ENCODE results near the gene NAA80. TPM values are rescaled to one million over a fixed set of nuclear protein-coding genes. Genes with fewer than 3 reads are reported as not detected.

NAA80 gene
- total and polyA plus RNA-seq, 10 of the 15 experiments (the other 5 are each of a cell fraction or from before 2014, with no cell fraction given), result 0.48 to 12.7 (median 6.7) TPM

DNA sequence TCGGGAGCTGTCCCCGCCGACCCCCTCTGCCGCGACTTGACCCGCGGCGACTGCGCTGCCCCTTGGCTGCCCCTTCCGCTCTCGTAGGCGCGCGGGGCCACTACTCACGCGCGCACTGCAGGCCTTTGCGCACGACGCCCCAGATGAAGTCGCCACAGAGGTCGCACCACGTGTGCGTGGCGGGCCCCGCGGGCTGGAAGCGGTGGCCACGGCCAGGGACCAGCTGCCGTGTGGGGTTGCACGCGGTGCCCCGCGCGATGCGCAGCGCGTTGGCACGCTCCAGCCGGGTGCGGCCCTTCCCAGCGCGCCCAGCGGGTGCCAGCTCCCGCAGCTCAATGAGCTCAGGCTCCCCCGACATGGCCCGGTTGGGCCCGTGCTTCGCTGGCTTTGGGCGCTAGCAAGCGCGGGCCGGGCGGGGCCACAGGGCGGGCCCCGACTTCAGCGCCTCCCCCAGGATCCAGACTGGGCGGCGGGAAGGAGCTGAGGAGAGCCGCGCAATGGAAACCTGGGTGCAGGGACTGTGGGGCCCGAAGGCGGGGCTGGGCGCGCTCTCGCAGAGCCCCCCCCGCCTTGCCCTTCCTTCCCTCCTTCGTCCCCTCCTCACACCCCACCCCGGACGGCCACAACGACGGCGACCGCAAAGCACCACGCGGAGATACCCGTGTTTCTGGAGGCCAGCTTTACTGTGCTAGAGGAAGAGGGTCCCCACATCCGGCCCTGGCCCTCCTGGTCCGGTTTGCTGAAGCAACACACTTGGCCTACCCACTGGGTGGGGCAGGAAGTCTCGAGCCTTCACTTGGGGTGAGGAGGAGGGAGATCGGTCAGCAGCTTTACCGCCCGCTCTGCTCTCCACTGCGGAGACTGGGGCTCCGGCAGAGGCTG lies 41.5 kb upstream of the NAA80 start, which contains the start of gene RASSF1 (continued):
- TF ChIP-seq, protein P1, sequence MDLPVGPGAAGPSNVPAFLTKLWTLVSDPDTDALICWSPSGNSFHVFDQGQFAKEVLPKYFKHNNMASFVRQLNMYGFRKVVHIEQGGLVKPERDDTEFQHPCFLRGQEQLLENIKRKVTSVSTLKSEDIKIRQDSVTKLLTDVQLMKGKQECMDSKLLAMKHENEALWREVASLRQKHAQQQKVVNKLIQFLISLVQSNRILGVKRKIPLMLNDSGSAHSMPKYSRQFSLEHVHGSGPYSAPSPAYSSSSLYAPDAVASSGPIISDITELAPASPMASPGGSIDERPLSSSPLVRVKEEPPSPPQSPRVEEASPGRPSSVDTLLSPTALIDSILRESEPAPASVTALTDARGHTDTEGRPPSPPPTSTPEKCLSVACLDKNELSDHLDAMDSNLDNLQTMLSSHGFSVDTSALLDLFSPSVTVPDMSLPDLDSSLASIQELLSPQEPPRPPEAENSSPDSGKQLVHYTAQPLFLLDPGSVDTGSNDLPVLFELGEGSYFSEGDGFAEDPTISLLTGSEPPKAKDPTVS (IDR thresholded peaks at IDR 0.05; ENCODE audit: low read depth, low read length), result no peak
- no peak for TF ChIP-seq ZNF24 (IDR thresholded peaks at IDR 0.05)
- 0 out of 2 replicates have a peak, but pooled peaks have one; percentile 51 for TF ChIP-seq HDGF (IDR thresholded peaks at IDR 0.05)
- TF ChIP-seq IKZF2 (IDR thresholded peaks at IDR 0.05), result peak in 1 of 2 experiments; percentile 24; a peak in 1 of 4 replicates
- peak; percentile 90 for TF ChIP-seq DPF2 (IDR thresholded peaks at IDR 0.05)
- peak; percentile 35; the same call in 1 of the 2 replicates for TF ChIP-seq TCF3 (IDR thresholded peaks at IDR 0.05; ENCODE audit: borderline replicate concordance, insufficient read depth, low read depth, low read length)
- TF ChIP-seq, protein P2, sequence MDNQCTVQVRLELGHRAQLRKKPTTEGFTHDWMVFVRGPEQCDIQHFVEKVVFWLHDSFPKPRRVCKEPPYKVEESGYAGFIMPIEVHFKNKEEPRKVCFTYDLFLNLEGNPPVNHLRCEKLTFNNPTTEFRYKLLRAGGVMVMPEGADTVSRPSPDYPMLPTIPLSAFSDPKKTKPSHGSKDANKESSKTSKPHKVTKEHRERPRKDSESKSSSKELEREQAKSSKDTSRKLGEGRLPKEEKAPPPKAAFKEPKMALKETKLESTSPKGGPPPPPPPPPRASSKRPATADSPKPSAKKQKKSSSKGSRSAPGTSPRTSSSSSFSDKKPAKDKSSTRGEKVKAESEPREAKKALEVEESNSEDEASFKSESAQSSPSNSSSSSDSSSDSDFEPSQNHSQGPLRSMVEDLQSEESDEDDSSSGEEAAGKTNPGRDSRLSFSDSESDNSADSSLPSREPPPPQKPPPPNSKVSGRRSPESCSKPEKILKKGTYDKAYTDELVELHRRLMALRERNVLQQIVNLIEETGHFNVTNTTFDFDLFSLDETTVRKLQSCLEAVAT (IDR thresholded peaks at IDR 0.05), result peak; percentile 99
- TF ChIP-seq CEBPB (IDR thresholded peaks at IDR 0.05; ENCODE audit: borderline replicate concordance in 1 of 2, low read depth in 2 of 2, low read length in 2 of 2), result no peak
- TF ChIP-seq PAX5 (IDR thresholded peaks at IDR 0.05; ENCODE audit: borderline replicate concordance, low read depth, low read length), result peak; percentile 25; the same call in 1 of the 2 replicates
- TF ChIP-seq TBL1XR1 (IDR thresholded peaks at IDR 0.05; ENCODE audit: low read depth, low read length), result no peak
- TF ChIP-seq BACH1 (IDR thresholded peaks at IDR 0.05; ENCODE audit: borderline replicate concordance), result 0 out of 2 replicates have a peak, but pooled peaks have one; percentile 54
- TF ChIP-seq, protein P3, sequence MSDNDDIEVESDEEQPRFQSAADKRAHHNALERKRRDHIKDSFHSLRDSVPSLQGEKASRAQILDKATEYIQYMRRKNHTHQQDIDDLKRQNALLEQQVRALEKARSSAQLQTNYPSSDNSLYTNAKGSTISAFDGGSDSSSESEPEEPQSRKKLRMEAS (IDR thresholded peaks at IDR 0.05; ENCODE audit: low read depth, low read length), result peak; percentile 65
- TF ChIP-seq RB1 (IDR thresholded peaks at IDR 0.05; ENCODE audit: borderline replicate concordance), result peak; percentile 21; the same call in 1 of the 2 replicates
- no peak for TF ChIP-seq ASH2L (IDR thresholded peaks at IDR 0.05; ENCODE audit: borderline replicate concordance, low read depth)
- no peak for TF ChIP-seq STAT3 (IDR thresholded peaks at IDR 0.05; ENCODE audit: low read depth, low read length)
- TF ChIP-seq KLF5 (IDR thresholded peaks at IDR 0.05; ENCODE audit: partially characterized antibody), result peak; percentile 28
- 0 out of 2 replicates have a peak, but pooled peaks have one; percentile 6 for TF ChIP-seq CREM (IDR thresholded peaks at IDR 0.05; ENCODE audit: low read depth)
- TF ChIP-seq, protein P4, sequence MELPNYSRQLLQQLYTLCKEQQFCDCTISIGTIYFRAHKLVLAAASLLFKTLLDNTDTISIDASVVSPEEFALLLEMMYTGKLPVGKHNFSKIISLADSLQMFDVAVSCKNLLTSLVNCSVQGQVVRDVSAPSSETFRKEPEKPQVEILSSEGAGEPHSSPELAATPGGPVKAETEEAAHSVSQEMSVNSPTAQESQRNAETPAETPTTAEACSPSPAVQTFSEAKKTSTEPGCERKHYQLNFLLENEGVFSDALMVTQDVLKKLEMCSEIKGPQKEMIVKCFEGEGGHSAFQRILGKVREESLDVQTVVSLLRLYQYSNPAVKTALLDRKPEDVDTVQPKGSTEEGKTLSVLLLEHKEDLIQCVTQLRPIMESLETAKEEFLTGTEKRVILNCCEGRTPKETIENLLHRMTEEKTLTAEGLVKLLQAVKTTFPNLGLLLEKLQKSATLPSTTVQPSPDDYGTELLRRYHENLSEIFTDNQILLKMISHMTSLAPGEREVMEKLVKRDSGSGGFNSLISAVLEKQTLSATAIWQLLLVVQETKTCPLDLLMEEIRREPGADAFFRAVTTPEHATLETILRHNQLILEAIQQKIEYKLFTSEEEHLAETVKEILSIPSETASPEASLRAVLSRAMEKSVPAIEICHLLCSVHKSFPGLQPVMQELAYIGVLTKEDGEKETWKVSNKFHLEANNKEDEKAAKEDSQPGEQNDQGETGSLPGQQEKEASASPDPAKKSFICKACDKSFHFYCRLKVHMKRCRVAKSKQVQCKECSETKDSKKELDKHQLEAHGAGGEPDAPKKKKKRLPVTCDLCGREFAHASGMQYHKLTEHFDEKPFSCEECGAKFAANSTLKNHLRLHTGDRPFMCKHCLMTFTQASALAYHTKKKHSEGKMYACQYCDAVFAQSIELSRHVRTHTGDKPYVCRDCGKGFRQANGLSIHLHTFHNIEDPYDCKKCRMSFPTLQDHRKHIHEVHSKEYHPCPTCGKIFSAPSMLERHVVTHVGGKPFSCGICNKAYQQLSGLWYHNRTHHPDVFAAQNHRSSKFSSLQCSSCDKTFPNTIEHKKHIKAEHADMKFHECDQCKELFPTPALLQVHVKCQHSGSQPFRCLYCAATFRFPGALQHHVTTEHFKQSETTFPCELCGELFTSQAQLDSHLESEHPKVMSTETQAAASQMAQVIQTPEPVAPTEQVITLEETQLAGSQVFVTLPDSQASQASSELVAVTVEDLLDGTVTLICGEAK (IDR thresholded peaks at IDR 0.05; ENCODE audit: borderline replicate concordance), result peak; percentile 52; the same call in 1 of the 2 replicates
- TF ChIP-seq, protein P5, sequence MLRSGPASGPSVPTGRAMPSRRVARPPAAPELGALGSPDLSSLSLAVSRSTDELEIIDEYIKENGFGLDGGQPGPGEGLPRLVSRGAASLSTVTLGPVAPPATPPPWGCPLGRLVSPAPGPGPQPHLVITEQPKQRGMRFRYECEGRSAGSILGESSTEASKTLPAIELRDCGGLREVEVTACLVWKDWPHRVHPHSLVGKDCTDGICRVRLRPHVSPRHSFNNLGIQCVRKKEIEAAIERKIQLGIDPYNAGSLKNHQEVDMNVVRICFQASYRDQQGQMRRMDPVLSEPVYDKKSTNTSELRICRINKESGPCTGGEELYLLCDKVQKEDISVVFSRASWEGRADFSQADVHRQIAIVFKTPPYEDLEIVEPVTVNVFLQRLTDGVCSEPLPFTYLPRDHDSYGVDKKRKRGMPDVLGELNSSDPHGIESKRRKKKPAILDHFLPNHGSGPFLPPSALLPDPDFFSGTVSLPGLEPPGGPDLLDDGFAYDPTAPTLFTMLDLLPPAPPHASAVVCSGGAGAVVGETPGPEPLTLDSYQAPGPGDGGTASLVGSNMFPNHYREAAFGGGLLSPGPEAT (IDR thresholded peaks at IDR 0.05; ENCODE audit: low read depth), result peak; percentile 40; the same call in 1 of the 2 replicates

All from GM12878 (cell line).